ENCODE measurements around the gene GRSF1.
"Not testable (repeated sequence)": the region's sequence is repeated elsewhere in the genome, so short reads cannot be mapped to it uniquely, and the experiment has no call there.

The GRSF1 gene, protein sequence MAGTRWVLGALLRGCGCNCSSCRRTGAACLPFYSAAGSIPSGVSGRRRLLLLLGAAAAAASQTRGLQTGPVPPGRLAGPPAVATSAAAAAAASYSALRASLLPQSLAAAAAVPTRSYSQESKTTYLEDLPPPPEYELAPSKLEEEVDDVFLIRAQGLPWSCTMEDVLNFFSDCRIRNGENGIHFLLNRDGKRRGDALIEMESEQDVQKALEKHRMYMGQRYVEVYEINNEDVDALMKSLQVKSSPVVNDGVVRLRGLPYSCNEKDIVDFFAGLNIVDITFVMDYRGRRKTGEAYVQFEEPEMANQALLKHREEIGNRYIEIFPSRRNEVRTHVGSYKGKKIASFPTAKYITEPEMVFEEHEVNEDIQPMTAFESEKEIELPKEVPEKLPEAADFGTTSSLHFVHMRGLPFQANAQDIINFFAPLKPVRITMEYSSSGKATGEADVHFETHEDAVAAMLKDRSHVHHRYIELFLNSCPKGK

DNA sequence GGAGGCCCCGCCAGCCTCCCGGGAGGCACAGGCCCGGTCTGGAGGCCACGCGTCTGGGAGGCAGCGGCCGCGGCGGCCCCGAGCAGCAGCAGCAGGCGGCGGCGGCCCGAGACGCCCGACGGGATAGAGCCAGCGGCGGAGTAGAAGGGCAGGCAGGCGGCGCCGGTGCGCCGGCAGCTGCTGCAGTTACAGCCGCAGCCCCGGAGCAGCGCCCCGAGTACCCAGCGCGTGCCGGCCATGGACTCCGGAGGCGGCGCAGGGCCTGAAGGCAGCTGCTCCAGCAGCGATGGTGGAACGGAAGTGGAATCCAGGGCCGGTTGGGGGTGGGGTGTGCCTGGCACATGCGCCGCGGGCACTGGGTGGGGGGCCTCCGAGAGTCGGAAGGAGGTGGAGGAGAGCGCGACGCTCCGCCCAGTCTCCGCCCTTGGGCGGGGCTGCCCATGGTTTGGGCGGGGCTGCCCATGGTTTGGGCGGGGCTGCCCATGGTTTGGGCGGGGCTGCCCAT, at the start of gene GRSF1:
TSS of gene GRSF1 (minus strand) at position 302 of the 505 bp plus-strand sequence. CDS start at position 239, 63 bp downstream.
- DNase-seq = peak; percentile 98

GRCh38 chr4:70885174-70885573, 45.5 kb upstream of the GRSF1 start:
- no peak for DNase-seq

GRCh38 chr4:70880739-70881138, 41.0 kb upstream of the GRSF1 start:
- DNase-seq = no peak

DNA sequence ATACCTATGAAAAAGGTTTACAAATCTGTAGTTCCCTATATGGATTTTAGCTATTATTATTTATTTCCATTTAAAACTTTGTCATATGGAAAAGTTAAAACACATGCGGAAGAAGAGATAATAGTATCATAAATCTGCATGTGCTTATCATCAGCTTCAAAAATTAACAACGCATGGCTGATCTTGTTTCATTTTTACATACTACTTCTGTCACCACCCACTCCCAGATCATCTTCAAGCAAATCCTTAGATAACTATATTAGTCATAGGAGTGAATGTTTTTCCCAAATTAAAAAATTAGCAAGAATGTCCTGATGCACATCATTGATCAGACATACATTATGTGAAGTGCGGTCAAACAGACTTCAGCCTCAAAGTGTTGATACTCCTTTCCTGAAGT, 37.9 kb upstream of the GRSF1 start:
- DNase-seq = no peak

- DNase-seq = no peak
These were observed 34.8 kb upstream of the GRSF1 start for GRCh38 chr4:70874268-70875156.

- DNase-seq = no peak
These were observed 33.5 kb upstream of the GRSF1 start for GRCh38 chr4:70873216-70873615.

DNA sequence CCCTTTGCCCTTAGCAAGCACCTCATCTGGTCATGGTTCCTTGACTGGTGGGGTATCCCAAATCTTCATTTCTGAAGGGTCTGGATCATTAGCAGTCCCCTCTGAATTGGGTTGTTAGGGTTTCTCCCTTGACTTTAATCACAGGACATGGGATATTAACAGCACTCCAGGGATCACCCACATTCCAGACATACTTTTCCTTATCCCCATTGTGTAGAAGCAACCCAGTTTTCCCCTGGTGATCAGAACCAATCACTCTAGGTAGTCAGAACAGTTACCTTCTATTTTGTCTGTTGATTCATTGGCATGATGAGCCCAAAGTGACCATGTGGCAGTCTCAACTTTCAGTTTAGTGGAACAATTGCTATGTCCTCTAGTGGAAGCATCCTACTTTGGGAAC, 29.1 kb upstream of the GRSF1 start:
- DNase-seq = no peak

- DNase-seq = no peak
These were observed 23.6 kb upstream of the GRSF1 start for GRCh38 chr4:70863099-70863790.

DNA sequence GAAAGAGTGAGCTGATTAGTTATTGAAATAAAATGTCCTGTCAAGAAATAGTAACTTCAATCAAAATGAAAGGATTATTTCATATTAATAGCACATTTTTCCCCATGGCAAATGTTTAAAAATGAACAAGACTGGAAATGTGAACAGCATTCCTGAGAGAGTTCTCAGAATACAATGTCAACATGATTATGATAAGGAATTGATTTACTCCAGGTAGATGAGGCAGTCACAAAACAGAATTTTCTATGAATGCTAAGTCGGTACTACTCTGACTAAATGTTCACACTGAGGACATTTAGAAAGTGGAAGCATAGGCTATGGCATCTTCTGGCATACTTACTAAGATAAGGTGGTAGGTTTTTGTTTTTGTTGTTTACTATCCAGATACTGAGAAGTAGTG, 19.4 kb upstream of the GRSF1 start:
- DNase-seq = no peak

DNA sequence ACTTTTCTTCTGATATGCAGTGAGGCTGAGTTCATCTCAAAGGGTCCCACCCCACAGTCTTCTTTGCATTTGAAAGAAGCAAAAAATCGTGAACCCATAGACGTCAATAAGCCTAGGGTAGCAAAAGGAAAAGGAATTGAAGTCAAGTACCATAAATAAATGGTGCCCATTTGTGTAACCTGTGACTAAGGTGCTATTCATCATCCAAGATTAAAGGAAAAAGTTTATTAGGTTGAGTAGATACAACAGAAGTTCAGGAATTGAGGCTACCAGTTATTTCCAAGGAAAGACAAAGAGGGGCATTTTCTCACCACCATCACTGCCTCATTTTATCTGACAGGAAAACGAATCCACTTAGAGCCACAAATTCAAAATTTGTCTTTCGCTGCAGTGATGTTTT, 18.8 kb upstream of the GRSF1 start:
- no peak for DNase-seq

GRCh38 chr4:70855464-70855863, 15.8 kb upstream of the GRSF1 start:
- peak; percentile 74 for DNase-seq

DNA sequence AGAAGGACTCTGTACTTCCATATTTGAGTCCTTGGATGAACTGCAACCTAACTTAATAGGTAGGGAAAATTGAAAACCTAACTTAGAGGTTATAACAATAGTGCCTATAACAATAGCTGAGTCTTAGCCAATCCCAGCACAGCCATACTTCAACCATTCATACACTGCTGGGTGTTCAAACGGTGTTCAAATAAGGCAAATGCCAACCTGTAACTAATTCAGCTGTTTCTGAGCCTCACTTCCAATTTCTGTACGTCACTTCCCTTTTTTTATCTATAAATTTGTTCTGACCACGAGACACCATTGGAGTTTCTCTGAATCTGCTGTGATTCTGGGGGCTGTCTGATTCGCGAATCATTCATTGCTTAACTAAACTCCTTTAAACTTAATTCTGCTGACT, 9.6 kb upstream of the GRSF1 start:
- DNase-seq = peak; percentile 66

DNA sequence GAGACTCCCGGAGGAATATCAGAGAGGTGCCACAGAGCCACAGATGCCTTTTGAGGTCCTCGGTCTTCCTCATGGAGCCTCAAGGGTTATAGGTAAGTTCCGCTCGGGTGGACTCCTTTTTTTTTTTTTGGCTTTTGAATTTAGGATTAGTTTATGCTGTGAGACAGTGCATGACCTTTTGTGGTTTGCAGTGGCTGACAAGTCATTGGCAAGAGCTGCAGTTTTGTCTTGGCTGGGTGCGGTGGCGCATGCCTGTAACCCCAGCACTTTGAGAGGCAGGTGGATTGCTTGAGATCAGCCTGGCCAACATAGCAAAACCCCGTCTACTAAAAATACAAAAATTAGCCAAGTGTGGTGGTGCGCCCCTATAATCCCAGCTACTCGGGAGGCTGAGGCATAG, 4.5 kb upstream of the GRSF1 start:
- DNase-seq = no peak

GRCh38 chr4:70842761-70843435, 3.2 kb upstream of the GRSF1 start:
- DNase-seq = no peak

DNA sequence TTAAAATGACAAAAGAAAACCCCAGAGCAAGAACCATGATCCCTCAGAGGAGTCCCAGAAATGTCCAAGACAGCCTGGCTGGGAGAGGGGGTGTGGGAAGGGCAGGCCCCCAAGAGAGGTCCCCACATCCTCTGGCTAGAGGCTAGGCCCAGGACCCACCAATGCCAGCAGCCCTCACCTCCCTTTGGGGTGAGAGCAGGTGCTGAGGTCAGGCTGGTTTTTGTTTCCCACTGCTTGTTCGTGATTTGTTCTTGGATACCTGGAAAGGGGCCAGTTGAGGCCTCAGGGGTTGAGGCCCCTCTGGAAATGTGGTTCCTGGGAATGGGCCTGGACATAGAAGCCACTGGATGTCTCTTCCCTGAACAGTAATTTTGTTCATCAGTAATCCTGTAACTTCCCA, 2.3 kb upstream of the GRSF1 start:
- no peak for DNase-seq

- no peak for DNase-seq
These were observed 1.5 kb upstream of the GRSF1 start for GRCh38 chr4:70841211-70841610.

DNA sequence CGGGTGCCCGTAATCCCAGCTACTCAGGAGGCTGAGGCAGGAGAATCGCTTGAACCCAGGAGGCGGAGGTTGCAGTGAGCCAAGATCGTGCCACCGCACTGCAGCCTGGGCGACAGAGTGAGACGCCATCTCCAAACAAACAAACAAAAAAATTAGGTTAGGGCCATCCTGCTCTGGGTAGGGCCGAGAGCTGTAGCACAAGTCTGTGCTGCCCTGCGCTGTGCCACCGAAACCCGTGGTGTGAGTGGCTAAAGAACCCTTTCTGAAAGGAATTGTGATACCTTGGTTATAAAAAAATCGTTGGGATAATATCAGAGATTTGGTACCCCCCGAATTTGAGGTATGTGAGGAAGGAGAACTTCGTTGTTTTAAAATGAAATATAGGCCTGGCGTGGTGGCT, 941 bp upstream of the GRSF1 start:
- not testable (repeated sequence) for DNase-seq

- peak; percentile 62 for DNase-seq
These were observed 447 bp upstream of the GRSF1 start for GRCh38 chr4:70840137-70840536.

DNA sequence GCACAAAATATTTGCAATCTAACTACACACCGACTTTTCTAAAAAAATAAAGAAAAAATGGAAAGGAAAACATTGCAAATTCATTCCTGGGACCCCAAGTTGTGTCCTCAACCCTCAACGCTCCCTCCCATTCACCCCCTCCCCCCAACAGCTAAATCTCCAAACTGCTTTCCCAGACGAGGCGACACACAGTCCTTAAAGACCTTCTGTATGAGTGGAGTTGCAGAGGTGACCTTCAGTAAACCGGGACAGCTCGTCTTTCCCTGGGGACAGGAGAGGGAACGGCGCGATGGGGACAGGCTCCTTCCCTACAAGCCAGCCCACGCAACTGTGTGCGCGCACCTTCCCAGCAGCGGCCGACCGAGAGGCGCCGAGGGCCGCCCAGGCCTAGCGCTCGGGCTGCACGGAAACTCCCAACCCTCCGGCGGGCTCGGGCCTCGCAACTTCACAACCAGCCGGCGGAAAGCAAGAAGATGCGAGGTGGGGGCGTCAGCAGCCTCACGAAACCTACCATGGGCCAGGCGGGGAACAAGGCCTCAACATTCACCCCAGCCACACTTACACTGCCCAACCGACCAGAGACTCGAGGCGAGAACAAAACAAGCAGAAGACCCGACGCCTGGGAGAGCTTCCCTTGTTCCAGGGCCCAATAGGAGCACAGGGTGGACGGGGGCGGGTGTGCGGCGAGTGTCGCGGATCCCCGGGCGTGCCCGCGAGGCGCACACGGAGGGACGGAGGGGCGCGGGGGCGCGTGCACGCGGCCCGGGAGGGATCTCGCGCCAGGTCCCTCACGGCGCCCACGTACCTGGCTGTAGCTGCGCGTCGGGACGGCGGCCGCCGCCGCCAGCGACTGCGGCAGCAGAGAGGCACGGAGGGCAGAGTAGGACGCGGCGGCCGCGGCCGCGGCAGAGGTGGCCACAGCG, 763 bp downstream of the GRSF1 start:
- peak; percentile 91 for DNase-seq

DNA sequence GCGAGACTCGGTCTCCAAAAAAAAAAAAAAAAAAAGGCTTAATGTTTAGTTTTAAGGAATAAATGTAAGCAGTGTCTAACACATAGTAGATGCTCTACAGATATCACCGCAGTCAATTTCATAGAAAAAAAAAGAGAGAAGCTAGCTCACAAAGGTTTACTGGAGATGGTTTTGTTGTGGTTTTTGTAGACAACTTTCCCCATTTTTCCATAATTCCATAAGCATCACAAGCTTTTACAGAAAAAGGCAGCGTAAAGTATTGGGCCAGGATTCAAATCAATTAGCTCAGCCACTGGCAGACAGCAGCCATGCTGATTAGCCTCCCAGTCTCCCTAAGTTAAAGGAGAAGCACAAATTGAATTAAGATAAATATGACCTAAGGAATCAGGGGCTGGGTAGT, 1.5 kb downstream of the GRSF1 start:
- DNase-seq = peak; percentile 43

GRCh38 chr4:70836081-70836480, 3.6 kb downstream of the GRSF1 start:
- no peak for DNase-seq

All from hematopoietic multipotent progenitor cell treated with erythropoietin and hydrocortisone succinate and interleukin-3 and kit ligand, for 4 days (in vitro differentiated cells).